Lung (tissue), 12 donors: ENCODE data around the gene KRTAP10-5. TPM values are rescaled to one million over a fixed set of nuclear protein-coding genes. Genes with fewer than 3 reads are reported as not detected.
A peak's percentile ranks its signal among the peaks of the same experiment; 100 is the strongest.

Experiments used
- ATAC-seq: fragments of 200-7000 bp; cut with Tn5 transposase; one replicate; pipeline ENCODE4 v1.9.1; 2020; ENCODE audit warnings: moderate number of reproducible peaks; ENCODE audit not compliant: insufficient read depth, low FRiP score
- DNase-seq, 3 donors: peaks; one replicate each; pipeline ENCODE4 v3.0.0-alpha.2; 2013 to 2017
- H3K27ac ChIP-seq, 2 donors: one replicate each; pipeline ENCODE4 v1.5.1; 2013; ENCODE audit warnings: mild to moderate bottlenecking in 2 of 2, moderate library complexity in 2 of 2, control low read depth in 1 of 2, inconsistent platforms in 1 of 2, low read depth in 1 of 2, low read length in 1 of 2
- H3K27me3 ChIP-seq, 3 donors: one replicate each; pipeline ENCODE4 v1.5.1; 2013; ENCODE audit warnings: low read length in 2 of 3; ENCODE audit not compliant: control insufficient read depth in 3 of 3, insufficient read depth in 3 of 3
- H3K36me3 ChIP-seq, 4 donors: one replicate each; pipeline ENCODE4 v1.5.1; 2013; ENCODE audit warnings: low read length in 4 of 4, mild to moderate bottlenecking in 1 of 4, moderate library complexity in 1 of 4; ENCODE audit not compliant: control insufficient read depth in 4 of 4, insufficient read depth in 4 of 4
- H3K4me1 ChIP-seq, 5 donors: one replicate each; pipeline ENCODE4 v1.5.1; 2013; ENCODE audit warnings: low read length in 5 of 5, mild to moderate bottlenecking in 2 of 5, moderate library complexity in 1 of 5; ENCODE audit not compliant: control insufficient read depth in 5 of 5, insufficient read depth in 5 of 5
- H3K4me3 ChIP-seq: one replicate; pipeline ENCODE4 v1.5.1; 2013; ENCODE audit warnings: mild to moderate bottlenecking, control low read depth, moderate library complexity
- H3K9ac ChIP-seq, 2 donors: one replicate each; pipeline ENCODE4 v1.5.1; 2013; ENCODE audit warnings: low read length in 2 of 2, control low read depth in 1 of 2; ENCODE audit not compliant: insufficient read depth in 1 of 2
- H3K9me3 ChIP-seq, 4 donors: one replicate each; pipeline ENCODE4 v1.5.1; 2013; ENCODE audit warnings: low read length in 3 of 4, mild to moderate bottlenecking in 1 of 4, moderate library complexity in 1 of 4; ENCODE audit not compliant: control insufficient read depth in 4 of 4, insufficient read depth in 3 of 4
- WGBS, 2 donors: extraction: QIAGEN DNeasy Blood & Tissue Kit; methylation state at CpG; one replicate each; pipeline ENCODE4 v1.1.7; 2013; 5-methylcytosine and 5-hydroxymethylcytosine counted together
- polyA plus RNA-seq, 2 donors: library from polyadenylated mRNA; stranded (reverse); fragments of 200-250 nt; gene quantifications; one replicate each; pipeline ENCODE4 v1.2.1, GENCODE V29; 2013
- total RNA-seq, 2 donors: library from RNA; depleted of rRNA in 1 of 2; stranded (reverse); fragments of >200 nt in 1 of 2; gene quantifications; one replicate each; pipeline ENCODE4 v1.2.1, GENCODE V29; 2014 to 2021
- TF ChIP-seq, protein P1 (sequence below): IDR thresholded peaks from 2 replicates; pipeline ENCODE4 v1.5.1; 2012; ENCODE audit warnings: mild to moderate bottlenecking; ENCODE audit errors: control extremely low read depth, extremely low read depth
- donor health status: control.
- donor health status: control.
- donor health status: Bipolar disorder and iron deficiency.
- donor health status: healthy.
- donor health status: DM: yes; HTN: yes; CAD: no.

KRTAP10-5 gene
- total and polyA plus RNA-seq, 4 donors = not detected

DNA sequence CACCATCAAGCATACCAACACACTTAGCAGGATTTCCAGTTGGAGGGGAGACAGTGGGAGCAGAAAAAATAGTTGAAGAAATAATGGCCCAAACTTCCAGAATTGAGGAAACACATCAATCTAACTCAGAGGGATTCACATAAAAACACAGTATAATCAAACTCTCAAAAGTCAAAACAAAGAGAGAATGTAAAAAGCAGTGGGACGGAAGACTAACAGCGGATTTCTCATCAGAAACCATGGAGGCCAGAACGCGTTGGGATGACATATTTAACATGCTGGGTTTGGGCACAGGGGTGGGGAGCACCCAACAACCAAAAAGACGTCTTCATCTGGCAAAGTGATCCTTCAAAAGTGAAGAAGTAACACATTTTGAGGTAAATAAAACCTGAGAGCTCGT is 39.5 kb upstream of the KRTAP10-5 start:
- DNase-seq = no peak
- 89 to 94% methylated on average over 6 of the region's 6 CpGs for WGBS, 2 donors
- H3K27ac ChIP-seq = no peak overlapping the region

DNA sequence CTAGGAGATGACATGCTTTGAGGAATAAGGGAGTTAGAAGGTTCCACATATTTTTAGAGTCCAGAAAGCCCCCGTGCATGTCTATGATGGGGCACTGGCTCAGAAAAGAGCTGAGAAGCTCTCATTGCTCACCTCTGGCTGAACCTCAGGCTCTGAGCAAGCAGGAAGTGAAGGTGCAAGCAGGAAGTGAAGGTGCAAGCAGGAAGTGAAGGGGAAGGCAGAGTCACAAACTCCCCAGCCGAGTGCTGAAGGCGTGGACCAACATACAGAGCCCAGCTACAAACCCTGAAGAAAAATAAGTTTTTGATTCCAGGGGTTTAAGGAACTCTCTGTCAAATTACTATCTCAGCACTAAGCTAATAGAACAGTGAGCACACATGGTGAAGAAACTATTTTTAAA is 38.5 kb upstream of the KRTAP10-5 start:
- TF ChIP-seq, protein P1, sequence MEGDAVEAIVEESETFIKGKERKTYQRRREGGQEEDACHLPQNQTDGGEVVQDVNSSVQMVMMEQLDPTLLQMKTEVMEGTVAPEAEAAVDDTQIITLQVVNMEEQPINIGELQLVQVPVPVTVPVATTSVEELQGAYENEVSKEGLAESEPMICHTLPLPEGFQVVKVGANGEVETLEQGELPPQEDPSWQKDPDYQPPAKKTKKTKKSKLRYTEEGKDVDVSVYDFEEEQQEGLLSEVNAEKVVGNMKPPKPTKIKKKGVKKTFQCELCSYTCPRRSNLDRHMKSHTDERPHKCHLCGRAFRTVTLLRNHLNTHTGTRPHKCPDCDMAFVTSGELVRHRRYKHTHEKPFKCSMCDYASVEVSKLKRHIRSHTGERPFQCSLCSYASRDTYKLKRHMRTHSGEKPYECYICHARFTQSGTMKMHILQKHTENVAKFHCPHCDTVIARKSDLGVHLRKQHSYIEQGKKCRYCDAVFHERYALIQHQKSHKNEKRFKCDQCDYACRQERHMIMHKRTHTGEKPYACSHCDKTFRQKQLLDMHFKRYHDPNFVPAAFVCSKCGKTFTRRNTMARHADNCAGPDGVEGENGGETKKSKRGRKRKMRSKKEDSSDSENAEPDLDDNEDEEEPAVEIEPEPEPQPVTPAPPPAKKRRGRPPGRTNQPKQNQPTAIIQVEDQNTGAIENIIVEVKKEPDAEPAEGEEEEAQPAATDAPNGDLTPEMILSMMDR = no peak
- ATAC-seq (no peak), DNase-seq (no peak)
- Histone ChIP-seq H3K9ac (no peak overlapping the region), H3K9me3 (peaks cover 0 to 10% (median 3%) of the 10 kb centered on the region in 4 donors), H3K36me3 (no peaks in the 10 kb centered on the region), H3K27me3 (no peaks in the 10 kb centered on the region), H3K27ac (no peak overlapping the region), H3K4me3 (no peak overlapping the region), H3K4me1 (no peaks in the 10 kb centered on the region)
- WGBS, 2 donors = 53 to 61% methylated on average over 3 of the region's 3 CpGs

More for the DNA sequence above, 39.5 kb upstream of the KRTAP10-5 start:
- H3K4me1 ChIP-seq = no peaks in the 10 kb centered on the region
- H3K36me3 ChIP-seq = no peaks in the 10 kb centered on the region
- no peak overlapping the region for H3K4me3 ChIP-seq
- no peak for ATAC-seq
- TF ChIP-seq, protein P1 = no peak
- no peaks in the 10 kb centered on the region for H3K27me3 ChIP-seq
- peaks cover 0 to 10% (median 7%) of the 10 kb centered on the region in 4 donors for H3K9me3 ChIP-seq
- H3K9ac ChIP-seq = no peak overlapping the region

DNA sequence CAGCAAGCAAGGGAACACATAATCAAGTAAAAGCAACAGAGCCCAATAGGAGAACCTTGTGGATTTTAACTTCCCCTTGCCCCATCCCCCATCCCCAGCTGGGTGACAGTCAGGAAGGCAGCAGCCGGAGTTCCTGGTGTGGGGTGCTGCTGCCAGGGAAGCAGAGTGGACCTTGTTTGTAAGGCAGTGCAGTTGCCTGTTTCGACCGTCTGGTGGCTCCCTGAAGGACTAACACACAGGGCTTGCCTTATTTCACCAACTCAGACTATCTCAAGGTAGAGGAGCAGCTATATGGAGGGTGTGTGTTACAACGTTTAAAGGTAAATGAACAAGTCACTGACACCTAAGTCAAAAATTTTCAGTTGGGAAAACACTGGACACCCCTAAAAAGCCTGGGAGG is 38.1 kb upstream of the KRTAP10-5 start:
- H3K27me3 ChIP-seq = no peaks in the 10 kb centered on the region
- 27 to 37% methylated on average over 4 of the region's 4 CpGs for WGBS, 2 donors
- H3K9me3 ChIP-seq = peaks cover 0 to 10% (median 1%) of the 10 kb centered on the region in 4 donors
- no peak overlapping the region for H3K4me3 ChIP-seq
- ATAC-seq (no peak), DNase-seq (peak in 2 of 3 donors; percentile 26 to 27)
- TF ChIP-seq, protein P1 = no peak
- no peak overlapping the region for H3K27ac ChIP-seq
- H3K4me1 ChIP-seq = no peaks in the 10 kb centered on the region
- no peaks in the 10 kb centered on the region for H3K36me3 ChIP-seq
- no peak overlapping the region for H3K9ac ChIP-seq

DNA sequence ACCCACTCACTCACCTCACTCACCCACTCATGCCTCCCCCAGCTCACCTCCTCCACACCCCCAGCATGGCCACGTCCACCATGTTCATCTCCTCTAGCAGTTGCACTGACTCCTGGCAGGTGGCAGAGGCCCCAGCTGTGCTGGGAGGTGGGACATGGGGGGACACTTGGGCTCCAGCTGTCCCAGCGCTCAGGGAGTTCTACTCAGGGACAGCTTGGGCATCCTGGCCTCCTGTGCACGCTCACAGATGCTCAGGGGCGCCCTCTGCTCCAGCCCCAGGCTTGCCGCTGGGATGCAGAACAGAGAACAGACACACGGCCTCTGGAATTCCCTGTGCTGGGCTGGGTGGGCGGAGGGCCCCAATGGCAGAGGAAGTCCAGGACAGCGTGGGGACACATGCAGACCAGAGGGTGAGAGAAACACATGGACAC is 36.7 kb upstream of the KRTAP10-5 start:
- no peaks in the 10 kb centered on the region for H3K36me3 ChIP-seq
- 69 to 75% methylated on average over 8 of the region's 8 CpGs for WGBS, 2 donors
- DNase-seq (no peak), ATAC-seq (no peak)
- H3K4me1 ChIP-seq = no peaks in the 10 kb centered on the region
- H3K9me3 ChIP-seq = peaks cover 0 to 9% (median 0%) of the 10 kb centered on the region in 4 donors
- H3K9ac ChIP-seq = no peak overlapping the region
- TF ChIP-seq, protein P1 = no peak
- H3K27ac ChIP-seq = no peak overlapping the region
- H3K27me3 ChIP-seq = no peaks in the 10 kb centered on the region
- no peak overlapping the region for H3K4me3 ChIP-seq
